GM12878 (cell line): ENCODE measurements around the gene DUS3L. TPM values are rescaled to one million over a fixed set of nuclear protein-coding genes. Genes with fewer than 3 reads are reported as not detected.

Experiments
- ATAC-seq: fragments of 200-7000 bp; cut with Tn5 transposase; 3 replicates; pipeline ENCODE4 v1.9.1; 2020; ENCODE audit warnings: mild to moderate bottlenecking, moderate library complexity
- BruUV-seq: library from RNA; stranded (reverse); fragments of 400-500 nt; replicated peaks from 2 replicates; lab custom pipeline; 2021; lab: Mats Ljungman, UMichigan
- CTCF ChIA-PET: fragments of 300-600 bp; sonication (Branson Sonifier 250); formaldehyde crosslinking; extraction: SDS; loops from one replicate; lab custom pipeline; 2021; ENCODE audit warnings: inconsistent platforms; lab: Yijun Ruan, JAX
- POLR2A ChIA-PET: fragments of 350-600 bp; formaldehyde crosslinking; extraction: SDS; loops from one replicate; lab custom pipeline; 2021; ENCODE audit warnings: inconsistent platforms; lab: Charles Lee
- RAD21 ChIA-PET: fragments of 300-600 bp; sonication (Branson Sonifier 250); formaldehyde crosslinking; loops from one replicate; lab custom pipeline; 2023; ENCODE audit warnings: antibody characterized with exemption; ENCODE audit not compliant: unreplicated experiment; lab: Charles Lee
- SMC1A ChIA-PET: fragments of 300-600 bp; sonication (Branson Sonifier 250); formaldehyde crosslinking; loops from one replicate; lab custom pipeline; 2023; ENCODE audit not compliant: unreplicated experiment, uncharacterized antibody; lab: Charles Lee
- DNase-seq: peaks from one replicate; pipeline ENCODE4 v3.0.0-alpha.2; 2011; ENCODE audit warnings: low read depth, low spot score
- FAIRE-seq: peaks from 3 replicates; lab custom pipeline; 2011; peaks lifted over from hg19 to GRCh38; lab: Jason Lieb, UNC
- H2AFZ ChIP-seq: 2 replicates; pipeline ENCODE4 v1.6.0; 2011; ENCODE audit warnings: low read depth, low read length, control low read depth; ENCODE audit not compliant: control insufficient read depth
- H3K27ac ChIP-seq: 2 replicates; pipeline ENCODE4 v1.5.1; 2011; ENCODE audit warnings: control low read depth; ENCODE audit not compliant: control insufficient read depth, insufficient read depth
- H3K27me3 ChIP-seq, 2 experiments: replicated peaks in 1 of 2; 2 replicates each; pipeline versions ENCODE4 v1.6.0 to v1.6.1; 2011; ENCODE audit warnings: low read length in 1 of 2; ENCODE audit not compliant: control insufficient read depth in 2 of 2, insufficient read depth in 2 of 2
- H3K36me3 ChIP-seq, 2 experiments: 2 replicates each; pipeline ENCODE4 v1.5.1; 2011; ENCODE audit warnings: low read length in 1 of 2; ENCODE audit not compliant: control insufficient read depth in 2 of 2, insufficient read depth in 2 of 2
- H3K4me1 ChIP-seq: 2 replicates; pipeline ENCODE4 v1.6.1; 2011; ENCODE audit warnings: mild to moderate bottlenecking, low read length, moderate library complexity, mixed read lengths; ENCODE audit not compliant: control insufficient read depth, insufficient read depth
- H3K4me2 ChIP-seq: 2 replicates; pipeline ENCODE4 v1.6.0; 2011; ENCODE audit warnings: control low read depth; ENCODE audit not compliant: control insufficient read depth, insufficient read depth
- H3K4me3 ChIP-seq: fragments of 200-600 bp; sonication (generic); 2 replicates; pipeline ENCODE4 v1.5.1; 2016
- H3K79me2 ChIP-seq: 2 replicates; pipeline ENCODE4 v1.6.0; 2011; ENCODE audit warnings: low read length; ENCODE audit not compliant: control insufficient read depth, insufficient read depth
- H3K9ac ChIP-seq: 2 replicates; pipeline ENCODE4 v1.8.0; 2011; ENCODE audit warnings: low read length, control low read depth, mixed read lengths; ENCODE audit not compliant: control insufficient read depth, insufficient read depth
- H3K9me3 ChIP-seq: replicated peaks from 3 replicates; pipeline ENCODE4 v1.5.1; 2011; ENCODE audit warnings: mild to moderate bottlenecking, low read length; ENCODE audit not compliant: control insufficient read depth, insufficient read depth
- H4K20me1 ChIP-seq: 2 replicates; pipeline ENCODE4 v1.6.0; 2011; ENCODE audit not compliant: control insufficient read depth, insufficient read depth
- NKRF ChIP-seq: fragments of 450-650 bp; conservative IDR thresholded peaks from 2 replicates; pipeline ENCODE4 v1.6.1; 2017; ENCODE audit warnings: mild to moderate bottlenecking, moderate library complexity
- POLR2AphosphoS2 ChIP-seq: IDR thresholded peaks from 2 replicates; pipeline ENCODE4 v1.6.1; 2011; ENCODE audit warnings: low read depth, mild to moderate bottlenecking, low read length, improper control_type of control experiment, moderate library complexity
- WGBS: methylation state at CpG from one replicate; pipeline ENCODE4 v1.1.6; 2016; ENCODE audit warnings: low lambda C conversion rate; ENCODE audit not compliant: insufficient replicate concordance, insufficient coverage; ENCODE audit errors: missing lambda C conversion rate; 5-methylcytosine and 5-hydroxymethylcytosine counted together
- in situ Hi-C: fragments of 300-500 bp; cut with MboI; formaldehyde crosslinking; loops from 9 replicates; pipeline ENCODE4 v1.14.3; 2018; ENCODE audit warnings: mixed read lengths
- intact Hi-C: fragments of 100-400 bp; cut with micrococcal nuclease; formaldehyde crosslinking; loops from one replicate; pipeline ENCODE4 v1.14.2; 2022; ENCODE audit not compliant: unreplicated experiment
- polyA plus RNA-seq, 11 experiments: library from polyadenylated mRNA; depleted of rRNA in 4 of 11; unstranded in 6 of 11; stranded (reverse) in 5 of 11; fragments of >200 nt; fragmentation: Nextera tagmentation in 4 of 11; fragmentation: Illumina TruSeq in 1 of 11; extraction: Ambion mirVana in 4 of 11; extraction: Trizol in 1 of 11; gene quantifications; 1 replicate in 1 of 11; 2 replicates in 10 of 11; pipeline versions ENCODE4 v1.2.1 to v1.2.3, GENCODE V29; 2011 to 2016; ENCODE audit warnings: inconsistent platforms in 2 of 11, missing spikeins in 2 of 11, low read depth in 1 of 11
- total RNA-seq, 4 experiments: library from RNA; depleted of rRNA in 3 of 4; stranded (reverse); fragments of >200 nt in 3 of 4; fragmentation: Illumina TruSeq in 1 of 4; extraction: Trizol in 1 of 4; gene quantifications; 2 replicates each; pipeline versions ENCODE4 v1.2.1 to v1.2.3, GENCODE V29; 2013 to 2021

The DUS3L gene
- total and polyA plus RNA-seq, 10 of the 15 experiments (the other 5 are each of a cell fraction or from before 2014, with no cell fraction given): 0.64 to 47.6 (median 31.1) TPM

GRCh38 chr19:5787409-5788182 lies 3.4 kb downstream of the DUS3L start:
- ChIA-PET SMC1A (no interaction called here), POLR2A (no interaction called here), RAD21 (no interaction called here), CTCF (no interaction called here)
- WGBS: 95% methylated on average over 39 of the region's 39 CpGs
- H4K20me1 ChIP-seq: no peaks in the 10 kb centered on the region
- no peak overlapping the region for H2AFZ ChIP-seq
- no peak overlapping the region for H3K4me2 ChIP-seq
- no peak overlapping the region for H3K4me3 ChIP-seq
- H3K9ac ChIP-seq: no peak overlapping the region
- no TSS peak for BruUV-seq
- 0 out of 2 replicates have a peak, but pooled peaks have one; percentile 32 for TF ChIP-seq POLR2AphosphoS2
- TF ChIP-seq NKRF: no peak
- H3K9me3 ChIP-seq: no peaks in the 10 kb centered on the region
- DNase-seq: no peak
- peaks cover 5% of the 10 kb centered on the region for H3K79me2 ChIP-seq
- no peak for ATAC-seq
- H3K27ac ChIP-seq: no peak overlapping the region
- in situ Hi-C loops: no loop called here
- FAIRE-seq: no peak
- H3K36me3 ChIP-seq: peaks cover 4 to 30% of the 10 kb centered on the region in 2 experiments; a peak in 3 of 4 replicates
- intact Hi-C loops: no loop called here
- peaks cover 3% of the 10 kb centered on the region; the same call in 1 of the 2 replicates for H3K4me1 ChIP-seq
- H3K27me3 ChIP-seq: no peaks in the 10 kb centered on the region
